ENCODE results near the gene ABCC1. TPM values are rescaled to one million over a fixed set of nuclear protein-coding genes. Genes with fewer than 3 reads are reported as not detected.
"Not testable (repeated sequence)": the region's sequence is repeated elsewhere in the genome, so short reads cannot be mapped to it uniquely, and the experiment has no call there.

ABCC1 gene
- total RNA-seq, 1 donor from 2014 or later = 13.6 TPM

DNA sequence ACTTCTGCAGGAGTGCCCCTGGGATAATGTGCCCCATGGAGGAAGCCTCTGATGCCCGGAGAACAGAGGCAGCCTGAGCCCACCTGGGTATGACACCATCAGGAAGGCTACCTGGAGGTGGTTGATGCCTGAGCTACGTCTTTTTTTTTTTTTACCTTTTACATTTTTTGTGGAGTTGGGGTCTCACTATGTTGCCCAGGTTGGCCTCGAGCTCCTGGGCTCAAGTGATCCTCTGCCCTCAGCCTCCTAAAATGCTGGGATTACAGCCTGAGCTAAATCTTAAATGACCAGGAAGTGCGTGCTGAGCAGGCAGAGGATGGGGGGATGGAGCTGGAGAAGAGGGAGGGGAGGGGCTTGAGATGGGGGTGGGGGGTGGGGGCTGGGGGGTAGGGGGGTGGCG is 241.1 kb downstream of the ABCC1 start:
- no peak for DNase-seq

GRCh38 chr16:16190966-16191365 is 241.6 kb downstream of the ABCC1 start:
- DNase-seq = not testable (repeated sequence)

DNA sequence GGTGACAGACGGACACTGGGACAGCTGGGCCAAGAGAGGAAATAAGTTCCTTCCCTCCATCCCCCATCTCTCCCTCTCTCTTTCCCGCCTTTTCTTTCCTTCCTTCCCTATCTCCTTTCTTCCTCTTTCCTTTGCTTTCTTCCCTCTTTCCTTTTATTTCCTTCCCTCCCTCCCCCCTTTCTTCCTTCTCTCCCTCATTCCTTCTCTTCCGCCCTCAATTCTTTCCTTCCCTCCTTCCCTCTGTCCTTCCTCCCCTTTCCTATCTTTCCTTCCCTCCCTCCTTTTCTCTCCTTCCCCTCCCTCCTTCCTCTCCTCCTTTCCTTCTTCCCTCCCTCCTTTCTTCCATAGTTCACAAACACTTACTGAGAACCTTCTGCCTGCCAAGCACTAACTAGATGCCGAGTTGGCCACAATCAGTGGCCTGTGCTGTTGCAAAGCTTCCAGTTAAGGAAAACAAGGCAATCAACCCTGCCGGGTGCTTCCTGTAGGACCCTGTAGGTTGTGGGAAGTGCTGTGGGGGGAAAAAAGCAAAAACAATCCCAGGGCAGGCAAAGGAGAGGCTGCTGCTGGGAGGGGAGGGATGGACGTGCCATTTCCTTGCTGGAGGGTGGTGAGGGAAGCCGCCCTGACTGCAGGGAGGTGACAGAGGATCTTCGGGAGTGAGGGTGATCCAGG is 242.2 kb downstream of the ABCC1 start:
- DNase-seq = no peak

Other genes with a start within 250 kb of the ABCC1 start
- 33.7 TPM for gene MYH11, start 92.6 kb upstream of the ABCC1 start, total RNA-seq
- 58.2 TPM for gene CEP20, start 61.0 kb upstream of the ABCC1 start, total RNA-seq